Body of pancreas (tissue), 4 donors: ENCODE data around the gene SEMA5B. TPM values are rescaled to one million over a fixed set of nuclear protein-coding genes. Genes with fewer than 3 reads are reported as not detected.

Source experiments
- ATAC-seq: fragments of 150-250 bp; one replicate; pipeline ENCODE4 v1.9.1; 2016
- DNase-seq, 4 donors: peaks; one replicate each; pipeline ENCODE4 v3.0.0-alpha.2; 2019
- H3K27ac ChIP-seq, 4 donors: fragments of 200-600 bp; sonication (generic); 1 replicate in 3 of 4; 2 replicates in 1 of 4; pipeline versions ENCODE4 v1.5.1 to v1.6.1; 2016 to 2019; ENCODE audit warnings: mild to moderate bottlenecking in 1 of 4, mixed read lengths in 1 of 4, moderate library complexity in 1 of 4
- H3K27me3 ChIP-seq, 2 donors: fragments of 200-600 bp; sonication (generic); one replicate each; pipeline ENCODE4 v1.6.0; 2016; ENCODE audit warnings: mild to moderate bottlenecking in 1 of 2
- H3K36me3 ChIP-seq, 2 donors: fragments of 200-600 bp; sonication (generic); replicated peaks in 1 of 2; 2 replicates each; pipeline ENCODE4 v1.5.1; 2016; ENCODE audit warnings: low read depth in 2 of 2; ENCODE audit not compliant: insufficient read depth in 1 of 2
- H3K4me1 ChIP-seq: fragments of 200-600 bp; sonication (generic); one replicate; pipeline ENCODE4 v1.6.0; 2016
- H3K4me3 ChIP-seq, 2 donors: fragments of 200-600 bp; sonication (generic); 1 replicate in 1 of 2; 2 replicates in 1 of 2; pipeline ENCODE4 v1.5.1; 2016 to 2019
- H3K9me3 ChIP-seq, 3 donors: fragments of 200-600 bp; sonication (generic); 1 replicate in 2 of 3; 2 replicates in 1 of 3; pipeline ENCODE4 v1.5.1; 2016
- POLR2A ChIP-seq, 3 donors: fragments of 450-650 bp; IDR thresholded peaks; one replicate each; pipeline ENCODE4 v1.6.1; 2016; ENCODE audit warnings: antibody characterized with exemption in 3 of 3, mild to moderate bottlenecking in 2 of 3
- WGBS, 2 donors: methylation state at CpG; one replicate each; pipeline ENCODE4 v1.1.5; 2017; 5-methylcytosine and 5-hydroxymethylcytosine counted together
- intact Hi-C: fragments of 100-400 bp; cut with DNase I; formaldehyde crosslinking; loops from one replicate; pipeline ENCODE4 v1.15.1; 2023
- total RNA-seq, 2 donors: library from RNA; depleted of rRNA; stranded (reverse); fragments of >200 nt; gene quantifications; one replicate each; pipeline ENCODE4 v1.1.0, GENCODE V29; 2016
- TF ChIP-seq, protein P1 (sequence below), 7 experiments: fragments of 450-650 bp in 4 of 7; fragments of 200-600 bp in 3 of 7; sonication (generic) in 3 of 7; IDR thresholded peaks; one replicate each; pipeline ENCODE4 v1.5.1; 2016 to 2019; ENCODE audit warnings: antibody characterized with exemption in 7 of 7

The SEMA5B gene
- total RNA-seq, 2 donors from 2014 or later: 1.0 to 15.2 TPM

GRCh38 chr3:123025642-123026521 is 1.7 kb downstream of the SEMA5B start:
- DNase-seq (peak in 3 of 4 donors; percentile 13 to 40 (median 34)), ATAC-seq (peak; percentile 28)
- H3K4me1 ChIP-seq: peaks cover 22% of the 10 kb centered on the region
- intact Hi-C loops: no loop called here
- no peak overlapping the region for H3K27ac ChIP-seq
- no peak for TF ChIP-seq POLR2A (IDR thresholded peaks at IDR 0.05)
- TF ChIP-seq, protein P1, sequence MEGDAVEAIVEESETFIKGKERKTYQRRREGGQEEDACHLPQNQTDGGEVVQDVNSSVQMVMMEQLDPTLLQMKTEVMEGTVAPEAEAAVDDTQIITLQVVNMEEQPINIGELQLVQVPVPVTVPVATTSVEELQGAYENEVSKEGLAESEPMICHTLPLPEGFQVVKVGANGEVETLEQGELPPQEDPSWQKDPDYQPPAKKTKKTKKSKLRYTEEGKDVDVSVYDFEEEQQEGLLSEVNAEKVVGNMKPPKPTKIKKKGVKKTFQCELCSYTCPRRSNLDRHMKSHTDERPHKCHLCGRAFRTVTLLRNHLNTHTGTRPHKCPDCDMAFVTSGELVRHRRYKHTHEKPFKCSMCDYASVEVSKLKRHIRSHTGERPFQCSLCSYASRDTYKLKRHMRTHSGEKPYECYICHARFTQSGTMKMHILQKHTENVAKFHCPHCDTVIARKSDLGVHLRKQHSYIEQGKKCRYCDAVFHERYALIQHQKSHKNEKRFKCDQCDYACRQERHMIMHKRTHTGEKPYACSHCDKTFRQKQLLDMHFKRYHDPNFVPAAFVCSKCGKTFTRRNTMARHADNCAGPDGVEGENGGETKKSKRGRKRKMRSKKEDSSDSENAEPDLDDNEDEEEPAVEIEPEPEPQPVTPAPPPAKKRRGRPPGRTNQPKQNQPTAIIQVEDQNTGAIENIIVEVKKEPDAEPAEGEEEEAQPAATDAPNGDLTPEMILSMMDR (IDR thresholded peaks at IDR 0.05): no peak
- no peaks in the 10 kb centered on the region for H3K9me3 ChIP-seq
- no peaks in the 10 kb centered on the region for H3K27me3 ChIP-seq
- H3K36me3 ChIP-seq: no peaks in the 10 kb centered on the region
- WGBS, 2 donors: 26 to 33% methylated on average over 26 to 28 of the region's 33 CpGs
- H3K4me3 ChIP-seq: no peak overlapping the region

DNA sequence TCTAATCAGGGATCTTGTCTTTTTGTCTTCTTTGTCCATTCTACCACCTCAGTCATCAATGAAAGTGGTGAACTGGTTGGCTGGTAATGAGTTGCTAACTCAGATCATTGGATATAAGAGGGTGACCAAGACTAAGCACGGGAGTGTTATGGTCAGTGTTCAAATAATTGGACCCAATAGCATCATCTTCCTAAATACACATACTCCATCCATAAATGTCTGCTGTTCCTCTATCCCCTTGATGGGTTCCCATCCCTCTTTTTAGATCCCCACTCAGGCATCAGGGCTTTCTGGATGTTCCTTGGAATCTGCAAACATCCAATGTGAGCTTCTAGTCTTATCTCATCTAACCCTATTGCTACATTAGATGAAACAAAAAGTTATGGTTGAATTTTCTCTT is 3.5 kb downstream of the SEMA5B start:
- WGBS, 2 donors: 63 to 95% methylated on average over 1 of the region's 1 CpG
- ATAC-seq (no peak), DNase-seq (no peak)
- intact Hi-C loops: no loop called here
- Histone ChIP-seq H3K4me3 (no peak overlapping the region), H3K4me1 (peaks cover 22% of the 10 kb centered on the region), H3K27ac (no peak overlapping the region), H3K9me3 (no peaks in the 10 kb centered on the region), H3K36me3 (no peaks in the 10 kb centered on the region), H3K27me3 (no peaks in the 10 kb centered on the region)
- TF ChIP-seq, protein P1 (IDR thresholded peaks at IDR 0.05): no peak
- TF ChIP-seq POLR2A (IDR thresholded peaks at IDR 0.05): no peak

- 73 to 84% methylated on average over 7 of the region's 7 CpGs for WGBS, 2 donors
- Histone ChIP-seq H3K9me3 (no peaks in the 10 kb centered on the region), H3K27ac (no peak overlapping the region), H3K4me3 (no peak overlapping the region), H3K27me3 (no peaks in the 10 kb centered on the region), H3K36me3 (no peaks in the 10 kb centered on the region), H3K4me1 (peaks cover 7% of the 10 kb centered on the region)
- no peak for TF ChIP-seq POLR2A (IDR thresholded peaks at IDR 0.05)
- TF ChIP-seq, protein P1 (IDR thresholded peaks at IDR 0.05): no peak
- DNase-seq (no peak), ATAC-seq (no peak)
- intact Hi-C loops: no loop called here
Observed at GRCh38 chr3:123021996-123022510, 5.5 kb downstream of the SEMA5B start.

DNA sequence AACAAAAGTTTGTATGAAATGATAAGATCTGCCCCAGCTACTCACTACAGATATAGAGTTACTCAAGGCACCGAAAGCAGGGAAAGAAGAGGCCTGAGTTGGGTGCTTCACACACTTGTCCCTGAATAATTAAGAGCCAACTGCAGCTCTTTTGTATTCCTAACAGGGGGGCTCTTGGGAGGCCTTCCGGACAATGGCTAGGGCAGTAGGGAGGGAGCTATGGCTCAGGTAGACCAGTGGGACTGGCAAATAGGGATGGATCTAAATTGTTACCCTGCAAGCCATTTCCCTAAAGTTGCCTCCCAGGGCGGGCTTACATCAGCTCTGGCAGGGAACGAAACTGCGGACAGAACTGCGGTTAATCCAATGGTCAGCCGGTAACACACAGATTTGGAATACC is 6.2 kb downstream of the SEMA5B start:
- TF ChIP-seq, protein P1 (IDR thresholded peaks at IDR 0.05): no peak
- TF ChIP-seq POLR2A (IDR thresholded peaks at IDR 0.05): no peak
- peaks cover under 1% of the 10 kb centered on the region for H3K4me1 ChIP-seq
- intact Hi-C loops: no loop called here
- H3K27me3 ChIP-seq: no peaks in the 10 kb centered on the region
- H3K9me3 ChIP-seq: no peaks in the 10 kb centered on the region
- no peak overlapping the region for H3K4me3 ChIP-seq
- no peak overlapping the region for H3K27ac ChIP-seq
- WGBS, 2 donors: 92 to 96% methylated on average over 7 of the region's 7 CpGs
- no peaks in the 10 kb centered on the region for H3K36me3 ChIP-seq
- DNase-seq: no peak
- no peak for ATAC-seq
